Vein endothelial cell (primary cell): ENCODE data around the gene EDN1. TPM values are rescaled to one million over a fixed set of nuclear protein-coding genes. Genes with fewer than 3 reads are reported as not detected.

Experiments
- small RNA-seq: library from RNA; depleted of rRNA; stranded (forward); fragments of <200 nt; gene quantifications from one replicate; pipeline ENCODE3, GENCODE V24; 2012
- total RNA-seq: library from RNA; depleted of rRNA; stranded (reverse); fragments of >200 nt; gene quantifications from 2 replicates; pipeline ENCODE4 v1.2.3, GENCODE V29; 2012

The EDN1 gene
- total RNA-seq: 379 and 612 TPM in 2 replicates

GRCh38 chr6:12289933-12290820 lies at the start of gene EDN1:
Gene EDN1, plus strand, starts transcription at chr6:12290361. Its CDS starts 269 bp downstream, at chr6:12290630.

Small RNA genes lying within 50 kb of the gene (small RNA-seq; reads per million reads assigned to genes)
- gene SUMO2P12: not detected
